ENCODE results near the gene ARFGAP1. TPM values are rescaled to one million over a fixed set of nuclear protein-coding genes. Genes with fewer than 3 reads are reported as not detected.
A peak's percentile ranks its signal among the peaks of the same experiment; 100 is the strongest.
"Not testable (repeated sequence)": the region's sequence is repeated elsewhere in the genome, so short reads cannot be mapped to it uniquely, and the experiment has no call there.

ARFGAP1 gene
- total RNA-seq, 1 donor from 2014 or later, result 66.2 TPM

GRCh38 chr20:63248835-63249591, 23.6 kb upstream of the ARFGAP1 start:
- H3K9me3 ChIP-seq, result no peaks in the 10 kb centered on the region
- no peak overlapping the region for H3K27ac ChIP-seq
- no peaks in the 10 kb centered on the region for H3K36me3 ChIP-seq
- peaks cover 10% of the 10 kb centered on the region for H3K4me1 ChIP-seq
- H3K4me3 ChIP-seq, result no peak overlapping the region
- TF ChIP-seq CTCF (IDR thresholded peaks at IDR 0.05), result no peak
- intact Hi-C loops (cut with DNase I), result no loop called here
- DNase-seq, result no peak
- no peak for ATAC-seq
- peaks cover 63% of the 10 kb centered on the region for H3K27me3 ChIP-seq (ENCODE audit: low read depth)

GRCh38 chr20:63249891-63250290, 22.7 kb upstream of the ARFGAP1 start:
- no peak for TF ChIP-seq CTCF (IDR thresholded peaks at IDR 0.05)
- H3K27ac ChIP-seq, result no peak overlapping the region
- no peak for DNase-seq
- H3K9me3 ChIP-seq, result no peaks in the 10 kb centered on the region
- peaks cover 10% of the 10 kb centered on the region for H3K4me1 ChIP-seq
- intact Hi-C loops (cut with DNase I), result no loop called here
- H3K36me3 ChIP-seq, result no peaks in the 10 kb centered on the region
- no peak for ATAC-seq
- peaks cover 72% of the 10 kb centered on the region for H3K27me3 ChIP-seq (ENCODE audit: low read depth)
- H3K4me3 ChIP-seq, result no peak overlapping the region

DNA sequence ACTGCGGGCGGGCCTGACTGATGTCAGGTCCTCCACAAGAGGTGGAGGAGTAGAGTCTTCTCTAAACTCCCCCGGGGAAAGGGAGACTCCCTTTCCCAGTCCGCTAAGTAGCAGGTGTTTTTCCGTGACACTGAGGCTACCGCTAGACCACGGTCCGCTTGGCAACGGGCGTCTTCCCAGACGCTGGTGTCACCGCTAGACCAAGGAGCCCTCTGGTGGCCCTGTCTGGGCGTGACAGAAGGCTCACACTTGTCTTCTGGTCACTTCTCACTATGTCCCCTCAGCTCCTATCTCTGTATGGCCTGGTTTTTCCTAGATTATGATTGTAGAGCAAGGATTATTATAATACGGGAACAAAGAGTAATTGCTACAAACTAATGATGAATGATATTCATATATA, 21.3 kb upstream of the ARFGAP1 start:
- peaks cover 78% of the 10 kb centered on the region for H3K27me3 ChIP-seq (ENCODE audit: low read depth)
- H3K4me1 ChIP-seq; H3K36me3 ChIP-seq; H3K9me3 ChIP-seq; DNase-seq; intact Hi-C loops (cut with DNase I); ATAC-seq; H3K27ac ChIP-seq; H3K4me3 ChIP-seq: not testable (repeated sequence)

DNA sequence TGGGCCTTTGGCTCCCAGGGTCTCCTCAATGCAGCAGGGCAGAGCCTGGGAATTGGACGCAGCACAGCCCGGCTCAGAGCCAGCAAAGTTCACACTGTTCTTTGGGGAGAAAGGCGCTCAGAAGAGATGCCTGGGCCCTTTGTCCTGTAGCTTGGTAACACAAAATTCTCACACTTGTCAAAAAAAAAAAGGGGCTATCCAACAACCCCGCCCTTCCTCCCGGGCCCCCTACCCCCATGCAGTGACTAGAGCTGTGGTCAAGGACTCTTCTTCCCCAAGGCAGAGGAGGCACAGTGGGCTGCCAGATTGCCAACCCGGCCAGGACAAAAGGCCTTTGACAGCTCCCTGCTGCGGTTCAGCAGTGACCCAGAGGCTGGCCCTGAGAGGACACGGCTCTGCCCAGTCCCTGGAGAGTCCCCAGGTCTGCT, 20.3 kb upstream of the ARFGAP1 start:
- H3K9me3 ChIP-seq, result no peaks in the 10 kb centered on the region
- intact Hi-C loops (cut with DNase I), result no loop called here
- DNase-seq (no peak), ATAC-seq (no peak)
- no peak overlapping the region for H3K27ac ChIP-seq
- H3K4me3 ChIP-seq, result no peak overlapping the region
- H3K36me3 ChIP-seq, result no peaks in the 10 kb centered on the region
- peaks cover 73% of the 10 kb centered on the region for H3K27me3 ChIP-seq (ENCODE audit: low read depth)
- H3K4me1 ChIP-seq, result peaks cover 10% of the 10 kb centered on the region
- no peak for TF ChIP-seq CTCF (IDR thresholded peaks at IDR 0.05)

- DNase-seq (no peak), ATAC-seq (no peak)
- Histone ChIP-seq H3K4me3 (peak overlapping the region; percentile 35), H3K27me3 (ENCODE audit: low read depth) (peaks cover 68% of the 10 kb centered on the region), H3K27ac (no peak overlapping the region), H3K4me1 (peaks cover 10% of the 10 kb centered on the region), H3K36me3 (no peaks in the 10 kb centered on the region), H3K9me3 (no peaks in the 10 kb centered on the region)
- intact Hi-C loops (cut with DNase I), result no loop called here
- no peak for TF ChIP-seq CTCF (IDR thresholded peaks at IDR 0.05)
These were observed 19.6 kb upstream of the ARFGAP1 start for GRCh38 chr20:63253065-63253437.

DNA sequence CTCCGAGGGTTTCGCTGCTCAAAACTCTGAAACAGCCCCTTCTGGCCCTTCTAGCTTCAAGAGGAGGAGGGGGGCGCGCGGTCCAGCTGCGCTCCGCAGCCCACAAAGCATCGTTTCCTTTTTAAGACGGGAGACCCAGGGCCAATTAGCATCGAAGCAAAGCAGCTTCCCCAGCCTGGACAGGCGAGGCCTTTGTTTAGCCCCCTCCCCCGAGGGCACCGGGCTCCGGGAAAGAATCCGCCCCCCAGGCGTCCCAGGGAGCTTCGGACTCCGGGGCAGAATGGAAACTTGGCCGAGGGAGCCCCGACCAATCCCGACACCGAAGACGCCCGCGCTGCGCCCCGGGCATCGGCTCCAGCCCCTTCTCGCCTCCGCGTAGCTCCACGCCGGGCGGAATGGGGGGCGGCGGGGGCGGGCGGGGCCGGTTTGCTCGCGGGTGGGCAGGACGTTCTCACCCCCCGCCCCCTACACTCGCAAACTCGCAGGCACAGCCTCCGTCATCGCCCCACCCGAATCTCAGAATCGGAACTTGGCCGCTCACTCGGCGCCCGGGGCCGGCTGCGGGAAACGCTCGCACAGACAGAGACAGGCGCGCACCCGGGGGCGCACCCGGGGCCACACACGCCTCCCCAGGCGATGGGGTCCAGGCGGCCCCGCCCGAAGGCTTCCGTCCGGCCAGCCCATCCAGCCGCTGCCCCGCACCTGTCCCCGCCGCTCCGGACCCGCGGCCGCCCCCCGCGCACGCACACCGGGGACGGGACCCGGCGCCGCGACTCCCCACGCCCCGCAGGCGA, 19.0 kb upstream of the ARFGAP1 start:
- Histone ChIP-seq H3K27ac (no peak overlapping the region), H3K27me3 (ENCODE audit: low read depth) (peaks cover 68% of the 10 kb centered on the region), H3K36me3 (no peaks in the 10 kb centered on the region), H3K4me3 (peak overlapping the region; percentile 35), H3K4me1 (peaks cover 10% of the 10 kb centered on the region), H3K9me3 (no peaks in the 10 kb centered on the region)
- intact Hi-C loops (cut with DNase I), result no loop called here
- ATAC-seq (no peak), DNase-seq (no peak)
- no peak for TF ChIP-seq CTCF (IDR thresholded peaks at IDR 0.05)

Data from lower lobe of right lung (tissue), 2 donors.